IPS-20b (cell line): Measurements from ENCODE around the gene POLR1A.

Experiments
- H3K27ac ChIP-seq: one replicate; pipeline ENCODE4 v1.5.1; 2013; ENCODE audit warnings: low read length
- H3K27me3 ChIP-seq: 2 replicates; pipeline ENCODE4 v1.6.1; 2013; ENCODE audit warnings: mild to moderate bottlenecking, low read length, inconsistent platforms; ENCODE audit not compliant: insufficient read depth
- H3K36me3 ChIP-seq: 2 replicates; pipeline ENCODE4 v1.6.1; 2013; ENCODE audit warnings: low read depth, mild to moderate bottlenecking, inconsistent platforms, low read length, moderate library complexity; ENCODE audit not compliant: insufficient read depth
- H3K4me1 ChIP-seq: 2 replicates; pipeline ENCODE4 v1.6.1; 2013; ENCODE audit warnings: mild to moderate bottlenecking, control low read depth, inconsistent platforms, low read length, moderate library complexity; ENCODE audit not compliant: insufficient read depth
- H3K4me3 ChIP-seq: 2 replicates; pipeline ENCODE4 v1.5.1; 2013; ENCODE audit warnings: mild to moderate bottlenecking, low read length, inconsistent platforms
- H3K9ac ChIP-seq: 2 replicates; pipeline ENCODE4 v1.6.1; 2013; ENCODE audit warnings: low read depth, mild to moderate bottlenecking, inconsistent platforms, low read length, moderate library complexity
- H3K9me3 ChIP-seq: 2 replicates; pipeline ENCODE4 v1.6.1; 2013; ENCODE audit warnings: mild to moderate bottlenecking, low read depth, low read length, inconsistent platforms; ENCODE audit not compliant: insufficient read depth

POLR1A gene

GRCh38 chr2:85988175-85988913, 117.3 kb downstream of the POLR1A start:
- Histone ChIP-seq H3K9me3 (no peaks in the 10 kb centered on the region), H3K27ac (no peak overlapping the region), H3K27me3 (no peaks in the 10 kb centered on the region), H3K36me3 (no peaks in the 10 kb centered on the region), H3K4me1 (no peaks in the 10 kb centered on the region), H3K9ac (no peak overlapping the region), H3K4me3 (no peak overlapping the region)

- no peak overlapping the region for H3K9ac ChIP-seq
- no peaks in the 10 kb centered on the region for H3K4me1 ChIP-seq
- no peaks in the 10 kb centered on the region for H3K9me3 ChIP-seq
- H3K27ac ChIP-seq, result no peak overlapping the region
- no peaks in the 10 kb centered on the region for H3K36me3 ChIP-seq
- H3K27me3 ChIP-seq, result no peaks in the 10 kb centered on the region
- no peak overlapping the region for H3K4me3 ChIP-seq
Measured at GRCh38 chr2:85987266-85988174, 118.2 kb downstream of the POLR1A start.

- H3K27ac ChIP-seq, result no peak overlapping the region
- no peaks in the 10 kb centered on the region for H3K27me3 ChIP-seq
- no peaks in the 10 kb centered on the region for H3K4me1 ChIP-seq
- H3K9me3 ChIP-seq, result no peaks in the 10 kb centered on the region
- H3K36me3 ChIP-seq, result no peaks in the 10 kb centered on the region
- no peak overlapping the region for H3K4me3 ChIP-seq
- H3K9ac ChIP-seq, result no peak overlapping the region
Measured at GRCh38 chr2:85986121-85986520, 119.6 kb downstream of the POLR1A start.

GRCh38 chr2:85984788-85985187, 120.9 kb downstream of the POLR1A start:
- no peaks in the 10 kb centered on the region for H3K9me3 ChIP-seq

GRCh38 chr2:85983766-85984165, 121.9 kb downstream of the POLR1A start:
- Histone ChIP-seq H3K4me3 (no peak overlapping the region), H3K4me1 (no peaks in the 10 kb centered on the region), H3K27me3 (no peaks in the 10 kb centered on the region), H3K9ac (no peak overlapping the region), H3K36me3 (no peaks in the 10 kb centered on the region), H3K9me3 (no peaks in the 10 kb centered on the region), H3K27ac (no peak overlapping the region)

More at GRCh38 chr2:85984788-85985187, 120.9 kb downstream of the POLR1A start:
- no peaks in the 10 kb centered on the region for H3K4me1 ChIP-seq
- H3K4me3 ChIP-seq, result no peak overlapping the region
- H3K27ac ChIP-seq, result no peak overlapping the region
- no peak overlapping the region for H3K9ac ChIP-seq
- no peaks in the 10 kb centered on the region for H3K36me3 ChIP-seq
- no peaks in the 10 kb centered on the region for H3K27me3 ChIP-seq

GRCh38 chr2:85981579-85982247, 124.0 kb downstream of the POLR1A start:
- no peak overlapping the region for H3K9ac ChIP-seq
- H3K4me1 ChIP-seq, result no peaks in the 10 kb centered on the region
- no peaks in the 10 kb centered on the region for H3K36me3 ChIP-seq
- no peak overlapping the region for H3K4me3 ChIP-seq
- H3K27ac ChIP-seq, result no peak overlapping the region
- no peaks in the 10 kb centered on the region for H3K27me3 ChIP-seq
- no peaks in the 10 kb centered on the region for H3K9me3 ChIP-seq

GRCh38 chr2:85978883-85979780, 126.6 kb downstream of the POLR1A start:
- Histone ChIP-seq H3K4me1 (no peaks in the 10 kb centered on the region), H3K27ac (no peak overlapping the region), H3K4me3 (no peak overlapping the region), H3K36me3 (no peaks in the 10 kb centered on the region), H3K27me3 (no peaks in the 10 kb centered on the region), H3K9ac (no peak overlapping the region), H3K9me3 (no peaks in the 10 kb centered on the region)

- H3K27me3 ChIP-seq, result no peaks in the 10 kb centered on the region
- H3K9me3 ChIP-seq, result no peaks in the 10 kb centered on the region; the same call in 1 of the 2 replicates
- H3K36me3 ChIP-seq, result no peaks in the 10 kb centered on the region
- H3K4me1 ChIP-seq, result no peaks in the 10 kb centered on the region
- H3K9ac ChIP-seq, result no peak overlapping the region
- H3K4me3 ChIP-seq, result no peak overlapping the region
- H3K27ac ChIP-seq, result no peak overlapping the region
Measured at GRCh38 chr2:85976106-85976920, 129.4 kb downstream of the POLR1A start.

- H3K27me3 ChIP-seq, result no peaks in the 10 kb centered on the region
- H3K9ac ChIP-seq, result no peak overlapping the region
- no peaks in the 10 kb centered on the region for H3K4me1 ChIP-seq
- H3K36me3 ChIP-seq, result no peaks in the 10 kb centered on the region
- H3K4me3 ChIP-seq, result no peak overlapping the region
- no peak overlapping the region for H3K27ac ChIP-seq
- H3K9me3 ChIP-seq, result peaks cover 4% of the 10 kb centered on the region; the same call in 1 of the 2 replicates
Measured at GRCh38 chr2:85975581-85975980, 130.1 kb downstream of the POLR1A start.

GRCh38 chr2:85974390-85974789, 131.3 kb downstream of the POLR1A start:
- no peak overlapping the region for H3K9ac ChIP-seq
- H3K4me1 ChIP-seq, result no peaks in the 10 kb centered on the region
- no peaks in the 10 kb centered on the region for H3K27me3 ChIP-seq
- H3K27ac ChIP-seq, result no peak overlapping the region
- H3K36me3 ChIP-seq, result no peaks in the 10 kb centered on the region
- no peak overlapping the region for H3K4me3 ChIP-seq
- H3K9me3 ChIP-seq, result peaks cover 6% of the 10 kb centered on the region; the same call in 1 of the 2 replicates
